ENCODE measurements around the gene SLC28A3. TPM values are rescaled to one million over a fixed set of nuclear protein-coding genes. Genes with fewer than 3 reads are reported as not detected.
"Not testable (repeated sequence)": the region's sequence is repeated elsewhere in the genome, so short reads cannot be mapped to it uniquely, and the experiment has no call there.

Gene SLC28A3
- total and polyA plus RNA-seq, 2 experiments from 2014 or later: not detected

DNA sequence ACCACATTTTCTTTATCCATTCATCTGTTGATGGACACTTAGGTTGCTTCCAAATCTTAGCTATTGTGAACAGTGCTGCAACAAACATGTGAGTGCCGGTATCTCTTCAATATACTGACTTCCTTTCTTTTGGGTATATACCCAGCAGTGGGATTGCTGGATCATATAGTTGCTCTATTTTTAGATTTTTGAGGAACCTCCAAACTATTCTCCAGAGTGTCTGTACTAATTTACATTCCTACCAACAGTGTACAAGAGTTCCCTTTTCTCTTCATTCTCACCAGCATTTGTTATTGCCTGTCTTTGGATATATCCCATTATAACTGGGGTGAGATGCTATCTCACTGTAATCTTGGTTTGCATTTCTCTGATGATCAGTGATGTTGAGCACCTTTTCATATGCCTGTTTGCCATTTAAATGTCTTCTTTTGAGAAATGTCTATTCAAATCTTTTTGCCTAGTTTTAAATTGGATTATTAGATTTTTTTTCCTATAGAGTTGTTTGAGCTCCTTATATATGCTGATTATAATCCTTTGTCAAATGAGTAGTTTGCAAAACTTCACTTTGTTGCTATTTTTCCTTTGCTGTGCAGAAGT is 24.4 kb upstream of the SLC28A3 start:
- H4K20me1 ChIP-seq (replicated peaks; ENCODE audit: insufficient read depth); H3K9me2 ChIP-seq (ENCODE audit: insufficient read depth); H3K79me2 ChIP-seq (replicated peaks; ENCODE audit: insufficient read depth); H3F3A ChIP-seq (replicated peaks; ENCODE audit: low read depth); H3K9me3 Mint-ChIP-seq; H3K27ac Mint-ChIP-seq; H3K4me2 ChIP-seq; H2AFZ ChIP-seq; ATAC-seq; H3K27me3 ChIP-seq (ENCODE audit: insufficient read depth); H3K4me3 Mint-ChIP-seq; DNase-seq (ENCODE audit: low spot score); H3K36me3 ChIP-seq (ENCODE audit: insufficient read depth); H3K27ac ChIP-seq (ENCODE audit: low read depth); H3K4me3 ChIP-seq; H3K4me1 ChIP-seq (ENCODE audit: insufficient read depth); H3K4me1 Mint-ChIP-seq; H3K36me3 Mint-ChIP-seq (ENCODE audit: low read depth): not testable (repeated sequence)
- H3K27me3 Mint-ChIP-seq (ENCODE audit: insufficient read depth, low read depth, poor library complexity): peaks cover 13% of the 10 kb centered on the region

GRCh38 chr9:84361645-84362044 is 21.1 kb upstream of the SLC28A3 start:
- Histone ChIP-seq H3K4me3 (no peak overlapping the region), H3K4me2 (no peak overlapping the region), H3K27ac (ENCODE audit: low read depth) (no peak overlapping the region), H3K36me3 (ENCODE audit: insufficient read depth) (no peaks in the 10 kb centered on the region), H3K9me2 (ENCODE audit: insufficient read depth) (no peaks in the 10 kb centered on the region), H2AFZ (no peak overlapping the region), H3F3A (replicated peaks; ENCODE audit: low read depth) (no peaks in the 10 kb centered on the region), H3K27me3 (ENCODE audit: insufficient read depth) (no peaks in the 10 kb centered on the region), H3K79me2 (replicated peaks; ENCODE audit: insufficient read depth) (no peaks in the 10 kb centered on the region), H3K4me1 (ENCODE audit: insufficient read depth) (peaks cover 7% of the 10 kb centered on the region; the same call in 1 of the 2 replicates), H4K20me1 (replicated peaks; ENCODE audit: insufficient read depth) (no peaks in the 10 kb centered on the region)
- Mint-ChIP-seq H3K27ac (no peak overlapping the region), H3K9me3 (no peaks in the 10 kb centered on the region), H3K36me3 (ENCODE audit: low read depth) (no peaks in the 10 kb centered on the region), H3K4me3 (no peak overlapping the region), H3K27me3 (ENCODE audit: insufficient read depth, low read depth, poor library complexity) (peaks cover 5% of the 10 kb centered on the region), H3K4me1 (peaks cover 8% of the 10 kb centered on the region; the same call in 2 of the 3 replicates)
- TF ChIP-seq STAT1 (IDR thresholded peaks at IDR 0.05; ENCODE audit: unreplicated experiment) (no peak), CREB1 (CRISPR knock-in tag; IDR thresholded peaks at IDR 0.05; ENCODE audit: low read depth) (no peak), NANOG (IDR thresholded peaks at IDR 0.05; ENCODE audit: borderline replicate concordance) (no peak), ZNF462 (CRISPR knock-in tag; IDR thresholded peaks at IDR 0.05) (no peak), ZNF114 (CRISPR knock-in tag; IDR thresholded peaks at IDR 0.05) (no peak), ZNF331 (CRISPR knock-in tag; IDR thresholded peaks at IDR 0.05; ENCODE audit: low read depth) (no peak)
- DNase-seq (ENCODE audit: low spot score) (no peak), ATAC-seq (no peak)

Data from GM23338 (cell line).